AG10803 (cell line): ENCODE results near the gene AKAP4.

Source experiments
- DNase-seq: peaks from one replicate; pipeline ENCODE4 v3.0.0; 2010; ENCODE audit warnings: low read depth
- H3K4me3 ChIP-seq: 2 replicates; pipeline ENCODE4 v1.5.1; 2011; ENCODE audit warnings: mild to moderate bottlenecking, low read length, control low read depth
- CTCF ChIP-seq: conservative IDR thresholded peaks from 2 replicates; pipeline ENCODE4 v1.5.1; 2011; ENCODE audit warnings: mild to moderate bottlenecking, low read length, control low read depth, inconsistent platforms

The AKAP4 gene, protein sequence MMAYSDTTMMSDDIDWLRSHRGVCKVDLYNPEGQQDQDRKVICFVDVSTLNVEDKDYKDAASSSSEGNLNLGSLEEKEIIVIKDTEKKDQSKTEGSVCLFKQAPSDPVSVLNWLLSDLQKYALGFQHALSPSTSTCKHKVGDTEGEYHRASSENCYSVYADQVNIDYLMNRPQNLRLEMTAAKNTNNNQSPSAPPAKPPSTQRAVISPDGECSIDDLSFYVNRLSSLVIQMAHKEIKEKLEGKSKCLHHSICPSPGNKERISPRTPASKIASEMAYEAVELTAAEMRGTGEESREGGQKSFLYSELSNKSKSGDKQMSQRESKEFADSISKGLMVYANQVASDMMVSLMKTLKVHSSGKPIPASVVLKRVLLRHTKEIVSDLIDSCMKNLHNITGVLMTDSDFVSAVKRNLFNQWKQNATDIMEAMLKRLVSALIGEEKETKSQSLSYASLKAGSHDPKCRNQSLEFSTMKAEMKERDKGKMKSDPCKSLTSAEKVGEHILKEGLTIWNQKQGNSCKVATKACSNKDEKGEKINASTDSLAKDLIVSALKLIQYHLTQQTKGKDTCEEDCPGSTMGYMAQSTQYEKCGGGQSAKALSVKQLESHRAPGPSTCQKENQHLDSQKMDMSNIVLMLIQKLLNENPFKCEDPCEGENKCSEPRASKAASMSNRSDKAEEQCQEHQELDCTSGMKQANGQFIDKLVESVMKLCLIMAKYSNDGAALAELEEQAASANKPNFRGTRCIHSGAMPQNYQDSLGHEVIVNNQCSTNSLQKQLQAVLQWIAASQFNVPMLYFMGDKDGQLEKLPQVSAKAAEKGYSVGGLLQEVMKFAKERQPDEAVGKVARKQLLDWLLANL

GRCh38 chrX:50200907-50201306 is at the start of gene AKAP4:
Gene AKAP4, minus strand, starts transcription at chrX:50201007. Its CDS starts 118 bp downstream, at chrX:50200889.
- no peak for TF ChIP-seq CTCF
- no peak within 1 kb of the TSS for H3K4me3 ChIP-seq
- DNase-seq = no peak

DNA sequence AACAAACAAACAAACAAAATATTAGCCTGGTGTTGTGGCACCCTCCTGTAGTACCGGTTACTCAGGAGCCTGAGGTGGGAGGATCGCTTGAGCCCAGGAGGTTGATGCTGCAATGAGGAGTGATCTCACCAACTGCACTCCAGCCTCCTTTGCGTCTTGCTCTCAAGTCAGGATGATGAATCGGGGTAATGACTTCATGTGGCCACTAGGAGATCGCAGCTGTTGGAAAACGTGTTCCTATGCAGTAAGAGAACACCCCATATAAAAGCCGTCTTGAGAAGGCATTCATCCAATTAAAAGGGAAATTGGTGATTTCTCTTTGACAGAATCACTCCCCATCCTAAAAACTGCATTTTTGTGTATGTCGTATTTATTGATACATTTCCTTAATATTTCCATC is 10.7 kb upstream of the AKAP4 start:
- peak; percentile 31; the same call in 1 of the 2 replicates for TF ChIP-seq CTCF
- no peak overlapping the region for H3K4me3 ChIP-seq
- DNase-seq = peak; percentile 5

- no peak for TF ChIP-seq CTCF
- DNase-seq = no peak
- no peak overlapping the region for H3K4me3 ChIP-seq
Measured at GRCh38 chrX:50206753-50207152, 5.9 kb upstream of the AKAP4 start.

- peak; percentile 68 for DNase-seq
- peak within 1 kb of the TSS; percentile 41 for H3K4me3 ChIP-seq
- peak; percentile 68 for TF ChIP-seq CTCF
Measured at GRCh38 chrX:50204364-50204899, 3.6 kb upstream of the AKAP4 start, which contains the start of gene CCNB3. Gene CCNB3, plus strand, starts transcription at chrX:50204765. Its CDS starts 80,399 bp downstream, at chrX:50285164.

DNA sequence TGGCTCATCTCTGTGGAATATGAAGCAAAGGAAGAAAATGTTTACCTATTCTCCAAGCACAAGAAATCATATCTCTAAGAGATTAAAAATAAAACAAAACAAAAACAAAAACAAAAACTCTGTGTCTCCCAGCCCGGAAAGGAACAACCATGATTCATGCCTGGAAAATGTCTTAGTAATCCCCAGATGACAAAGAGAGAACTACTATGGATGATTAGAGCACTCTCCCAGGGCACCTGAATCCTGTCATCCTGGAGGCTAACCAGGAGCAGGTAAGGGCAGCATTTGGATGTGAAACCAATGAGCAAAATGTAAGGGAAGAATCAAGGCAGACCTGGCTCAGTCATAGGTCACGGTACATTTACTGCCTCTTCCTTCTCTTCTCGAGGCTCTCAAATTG is 1.7 kb upstream of the AKAP4 start:
- DNase-seq = no peak
- H3K4me3 ChIP-seq = no peak overlapping the region
- no peak for TF ChIP-seq CTCF

DNA sequence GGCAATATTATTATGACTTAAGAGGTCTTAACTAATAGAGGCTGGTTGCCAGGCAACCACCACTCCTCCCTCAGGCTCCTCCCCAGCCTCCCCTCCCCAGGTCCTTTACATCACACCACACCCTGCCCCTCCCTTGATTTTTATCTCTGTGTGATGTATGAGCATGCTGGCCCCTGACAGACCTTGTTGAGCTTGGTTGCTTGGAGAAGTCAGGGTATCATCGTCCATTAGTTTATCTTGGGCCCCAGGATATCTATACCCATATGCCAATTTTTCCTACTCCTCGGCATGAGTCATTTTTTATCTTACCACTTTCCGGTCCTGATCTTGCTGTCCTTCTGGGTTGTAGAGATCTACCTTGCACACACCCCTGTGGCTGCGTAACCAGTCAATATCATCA is 2.5 kb downstream of the AKAP4 start:
- no peak for TF ChIP-seq CTCF
- no peak for DNase-seq
- H3K4me3 ChIP-seq = no peak overlapping the region
